GM18873 (cell line): ENCODE results near the gene EPHA7.

Source experiments
- ATAC-seq: cut with Tn5 transposase; IDR thresholded peaks from one replicate; pipeline ENCODE4 v1.9.1; 2021; ENCODE audit warnings: mild to moderate bottlenecking, moderate library complexity, moderate number of reproducible peaks; ENCODE audit not compliant: unreplicated experiment, low FRiP score

The EPHA7 gene

GRCh38 chr6:93419304-93420162 is at the start of gene EPHA7:
TSS of gene EPHA7 (minus strand) at chr6:93419559. CDS start at chr6:93419341, 218 bp downstream.
- peak; percentile 64 for ATAC-seq

GRCh38 chr6:93468291-93468690 is 48.9 kb upstream of the EPHA7 start:
- no peak for ATAC-seq

GRCh38 chr6:93454533-93454932 is 35.2 kb upstream of the EPHA7 start:
- no peak for ATAC-seq

GRCh38 chr6:93453956-93454355 is 34.6 kb upstream of the EPHA7 start:
- ATAC-seq = no peak

GRCh38 chr6:93447874-93448273 is 28.5 kb upstream of the EPHA7 start:
- no peak for ATAC-seq

- no peak for ATAC-seq
These were observed 18.1 kb upstream of the EPHA7 start for GRCh38 chr6:93437491-93437890.

- no peak for ATAC-seq
These were observed 14.2 kb upstream of the EPHA7 start for GRCh38 chr6:93433592-93433991.

- ATAC-seq = no peak
These were observed 5.1 kb upstream of the EPHA7 start for GRCh38 chr6:93424303-93425064.

- ATAC-seq = no peak
These were observed 4.2 kb upstream of the EPHA7 start for GRCh38 chr6:93423542-93423941.

GRCh38 chr6:93420163-93420795 is 920 bp upstream of the EPHA7 start:
- ATAC-seq = no peak

GRCh38 chr6:93418408-93419303 is 703 bp downstream of the EPHA7 start:
- ATAC-seq = no peak

GRCh38 chr6:93418033-93418407 is 1.3 kb downstream of the EPHA7 start:
- no peak for ATAC-seq

GRCh38 chr6:93417421-93418013 is 1.8 kb downstream of the EPHA7 start:
- no peak for ATAC-seq

- ATAC-seq = no peak
These were observed 2.6 kb downstream of the EPHA7 start for GRCh38 chr6:93416571-93417420.

GRCh38 chr6:93413190-93413589 is 6.2 kb downstream of the EPHA7 start:
- ATAC-seq = no peak

GRCh38 chr6:93412452-93412851 is 6.9 kb downstream of the EPHA7 start:
- no peak for ATAC-seq

GRCh38 chr6:93407186-93407585 is 12.2 kb downstream of the EPHA7 start:
- no peak for ATAC-seq

- ATAC-seq = no peak
These were observed 16.0 kb downstream of the EPHA7 start for GRCh38 chr6:93403390-93403789.

GRCh38 chr6:93398723-93399122 is 20.6 kb downstream of the EPHA7 start:
- no peak for ATAC-seq
